ENCODE data around the gene GDI1.

The GDI1 gene

DNA sequence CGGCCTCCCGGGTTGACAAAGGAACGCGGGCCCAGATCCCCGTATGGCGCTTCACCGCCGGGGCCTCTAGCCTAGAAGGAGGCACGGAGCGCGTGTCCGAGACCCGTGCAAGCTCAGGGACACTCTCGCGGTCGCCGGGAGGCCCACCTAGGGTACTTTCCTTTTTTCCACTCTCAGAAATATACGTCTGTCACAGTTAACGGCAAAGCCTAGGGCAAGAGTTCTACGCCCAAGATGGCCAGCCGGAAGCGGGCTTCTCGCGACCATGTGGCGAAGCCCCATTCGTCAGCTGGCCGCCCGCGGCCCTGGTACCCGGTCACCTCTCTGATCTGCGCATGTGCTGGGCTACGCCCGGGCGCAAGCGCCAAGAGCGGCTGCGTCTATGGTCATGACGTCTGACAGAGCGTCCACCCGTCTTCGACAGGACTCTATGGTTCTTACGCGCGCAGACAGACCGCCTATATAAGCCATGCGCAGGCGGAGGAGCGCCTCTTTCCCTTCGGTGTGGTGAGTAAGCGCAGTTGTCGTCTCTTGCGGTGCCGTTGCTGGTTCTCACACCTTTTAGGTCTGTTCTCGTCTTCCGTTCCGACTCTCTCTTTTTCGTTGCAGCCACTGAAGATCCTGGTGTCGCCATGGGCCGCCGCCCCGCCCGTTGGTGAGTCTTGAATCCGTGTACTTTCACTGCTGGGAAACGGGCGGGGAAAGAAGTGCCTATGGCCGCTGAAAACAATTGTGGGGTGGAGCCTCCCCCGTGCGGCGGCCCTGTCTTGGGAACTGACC lies 38.9 kb upstream of the GDI1 start, which contains the start of gene RPL10 (continued):
- TF ChIP-seq ZBTB7A (tag by site-specific recombination; IDR thresholded peaks at IDR 0.05; ENCODE audit: low read depth) (no peak), ZBTB20 (tag by site-specific recombination; IDR thresholded peaks at IDR 0.05) (peak; percentile 90; the same call in 1 of the 2 replicates), ZNF341 (tag by site-specific recombination; IDR thresholded peaks at IDR 0.05; ENCODE audit: low read depth) (no peak), ZNF202 (tag by site-specific recombination; IDR thresholded peaks at IDR 0.05; ENCODE audit: borderline replicate concordance) (no peak), ZNF776 (tag by site-specific recombination; IDR thresholded peaks at IDR 0.05; ENCODE audit: borderline replicate concordance) (no peak), SP2 (tag by site-specific recombination; IDR thresholded peaks at IDR 0.05) (peak; percentile 74), IKZF3 (tag by site-specific recombination; IDR thresholded peaks at IDR 0.05) (no peak), ZNF843 (tag by site-specific recombination; IDR thresholded peaks at IDR 0.05) (0 out of 2 replicates have a peak, but pooled peaks have one; percentile 11), WT1 (tag by site-specific recombination; IDR thresholded peaks at IDR 0.05) (0 out of 2 replicates have a peak, but pooled peaks have one; percentile 6), ZNF658 (tag by site-specific recombination; IDR thresholded peaks at IDR 0.05) (no peak), ATF2 (tag by site-specific recombination; IDR thresholded peaks at IDR 0.05; ENCODE audit: low read depth) (no peak), ZNF530 (tag by site-specific recombination; IDR thresholded peaks at IDR 0.05; ENCODE audit: low read depth) (no peak), HIC1 (tag by site-specific recombination; IDR thresholded peaks at IDR 0.05) (0 out of 2 replicates have a peak, but pooled peaks have one; percentile 38), ZEB2 (tag by site-specific recombination; IDR thresholded peaks at IDR 0.05) (peak; percentile 12; the same call in 1 of the 2 replicates), ZXDB (tag by site-specific recombination; IDR thresholded peaks at IDR 0.05) (peak; percentile 97), ZNF221 (tag by site-specific recombination; IDR thresholded peaks at IDR 0.05; ENCODE audit: borderline replicate concordance) (no peak), ZBTB1 (tag by site-specific recombination; IDR thresholded peaks at IDR 0.05) (no peak), KLF9 (tag by site-specific recombination; IDR thresholded peaks at IDR 0.05; ENCODE audit: low read depth) (peak; percentile 29; the same call in 1 of the 2 replicates), KLF7 (tag by site-specific recombination; IDR thresholded peaks at IDR 0.05; ENCODE audit: borderline replicate concordance) (peak; percentile 6; the same call in 1 of the 2 replicates), ZNF114 (tag by site-specific recombination; IDR thresholded peaks at IDR 0.05) (no peak), EGR2 (tag by site-specific recombination; IDR thresholded peaks at IDR 0.05; ENCODE audit: low read depth) (0 out of 2 replicates have a peak, but pooled peaks have one; percentile 25), ZNF416 (tag by site-specific recombination; IDR thresholded peaks at IDR 0.05) (no peak)
- TF ChIP-seq, protein P1, sequence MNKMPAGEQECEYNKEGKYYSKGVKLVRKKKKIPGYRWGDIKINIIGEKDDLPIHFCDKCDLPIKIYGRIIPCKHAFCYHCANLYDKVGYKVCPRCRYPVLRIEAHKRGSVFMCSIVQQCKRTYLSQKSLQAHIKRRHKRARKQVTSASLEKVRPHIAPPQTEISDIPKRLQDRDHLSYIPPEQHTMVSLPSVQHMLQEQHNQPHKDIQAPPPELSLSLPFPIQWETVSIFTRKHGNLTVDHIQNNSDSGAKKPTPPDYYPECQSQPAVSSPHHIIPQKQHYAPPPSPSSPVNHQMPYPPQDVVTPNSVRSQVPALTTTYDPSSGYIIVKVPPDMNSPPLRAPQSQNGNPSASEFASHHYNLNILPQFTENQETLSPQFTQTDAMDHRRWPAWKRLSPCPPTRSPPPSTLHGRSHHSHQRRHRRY (tag by site-specific recombination; IDR thresholded peaks at IDR 0.05) = 0 out of 2 replicates have a peak, but pooled peaks have one; percentile 58
- TF ChIP-seq, protein P2, sequence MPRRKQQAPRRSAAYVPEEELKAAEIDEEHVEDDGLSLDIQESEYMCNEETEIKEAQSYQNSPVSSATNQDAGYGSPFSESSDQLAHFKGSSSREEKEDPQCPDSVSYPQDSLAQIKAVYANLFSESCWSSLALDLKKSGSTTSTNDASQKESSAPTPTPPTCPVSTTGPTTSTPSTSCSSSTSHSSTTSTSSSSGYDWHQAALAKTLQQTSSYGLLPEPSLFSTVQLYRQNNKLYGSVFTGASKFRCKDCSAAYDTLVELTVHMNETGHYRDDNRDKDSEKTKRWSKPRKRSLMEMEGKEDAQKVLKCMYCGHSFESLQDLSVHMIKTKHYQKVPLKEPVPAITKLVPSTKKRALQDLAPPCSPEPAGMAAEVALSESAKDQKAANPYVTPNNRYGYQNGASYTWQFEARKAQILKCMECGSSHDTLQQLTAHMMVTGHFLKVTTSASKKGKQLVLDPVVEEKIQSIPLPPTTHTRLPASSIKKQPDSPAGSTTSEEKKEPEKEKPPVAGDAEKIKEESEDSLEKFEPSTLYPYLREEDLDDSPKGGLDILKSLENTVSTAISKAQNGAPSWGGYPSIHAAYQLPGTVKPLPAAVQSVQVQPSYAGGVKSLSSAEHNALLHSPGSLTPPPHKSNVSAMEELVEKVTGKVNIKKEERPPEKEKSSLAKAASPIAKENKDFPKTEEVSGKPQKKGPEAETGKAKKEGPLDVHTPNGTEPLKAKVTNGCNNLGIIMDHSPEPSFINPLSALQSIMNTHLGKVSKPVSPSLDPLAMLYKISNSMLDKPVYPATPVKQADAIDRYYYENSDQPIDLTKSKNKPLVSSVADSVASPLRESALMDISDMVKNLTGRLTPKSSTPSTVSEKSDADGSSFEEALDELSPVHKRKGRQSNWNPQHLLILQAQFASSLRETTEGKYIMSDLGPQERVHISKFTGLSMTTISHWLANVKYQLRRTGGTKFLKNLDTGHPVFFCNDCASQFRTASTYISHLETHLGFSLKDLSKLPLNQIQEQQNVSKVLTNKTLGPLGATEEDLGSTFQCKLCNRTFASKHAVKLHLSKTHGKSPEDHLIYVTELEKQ (tag by site-specific recombination; IDR thresholded peaks at IDR 0.05; ENCODE audit: borderline replicate concordance) = no peak
- TF ChIP-seq, protein P3, sequence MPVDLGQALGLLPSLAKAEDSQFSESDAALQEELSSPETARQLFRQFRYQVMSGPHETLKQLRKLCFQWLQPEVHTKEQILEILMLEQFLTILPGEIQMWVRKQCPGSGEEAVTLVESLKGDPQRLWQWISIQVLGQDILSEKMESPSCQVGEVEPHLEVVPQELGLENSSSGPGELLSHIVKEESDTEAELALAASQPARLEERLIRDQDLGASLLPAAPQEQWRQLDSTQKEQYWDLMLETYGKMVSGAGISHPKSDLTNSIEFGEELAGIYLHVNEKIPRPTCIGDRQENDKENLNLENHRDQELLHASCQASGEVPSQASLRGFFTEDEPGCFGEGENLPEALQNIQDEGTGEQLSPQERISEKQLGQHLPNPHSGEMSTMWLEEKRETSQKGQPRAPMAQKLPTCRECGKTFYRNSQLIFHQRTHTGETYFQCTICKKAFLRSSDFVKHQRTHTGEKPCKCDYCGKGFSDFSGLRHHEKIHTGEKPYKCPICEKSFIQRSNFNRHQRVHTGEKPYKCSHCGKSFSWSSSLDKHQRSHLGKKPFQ (tag by site-specific recombination; IDR thresholded peaks at IDR 0.05) = no peak
- TF ChIP-seq, protein P4, sequence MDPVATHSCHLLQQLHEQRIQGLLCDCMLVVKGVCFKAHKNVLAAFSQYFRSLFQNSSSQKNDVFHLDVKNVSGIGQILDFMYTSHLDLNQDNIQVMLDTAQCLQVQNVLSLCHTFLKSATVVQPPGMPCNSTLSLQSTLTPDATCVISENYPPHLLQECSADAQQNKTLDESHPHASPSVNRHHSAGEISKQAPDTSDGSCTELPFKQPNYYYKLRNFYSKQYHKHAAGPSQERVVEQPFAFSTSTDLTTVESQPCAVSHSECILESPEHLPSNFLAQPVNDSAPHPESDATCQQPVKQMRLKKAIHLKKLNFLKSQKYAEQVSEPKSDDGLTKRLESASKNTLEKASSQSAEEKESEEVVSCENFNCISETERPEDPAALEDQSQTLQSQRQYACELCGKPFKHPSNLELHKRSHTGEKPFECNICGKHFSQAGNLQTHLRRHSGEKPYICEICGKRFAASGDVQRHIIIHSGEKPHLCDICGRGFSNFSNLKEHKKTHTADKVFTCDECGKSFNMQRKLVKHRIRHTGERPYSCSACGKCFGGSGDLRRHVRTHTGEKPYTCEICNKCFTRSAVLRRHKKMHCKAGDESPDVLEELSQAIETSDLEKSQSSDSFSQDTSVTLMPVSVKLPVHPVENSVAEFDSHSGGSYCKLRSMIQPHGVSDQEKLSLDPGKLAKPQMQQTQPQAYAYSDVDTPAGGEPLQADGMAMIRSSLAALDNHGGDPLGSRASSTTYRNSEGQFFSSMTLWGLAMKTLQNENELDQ (tag by site-specific recombination; IDR thresholded peaks at IDR 0.05; ENCODE audit: low read depth) = no peak

Data from HEK293 (cell line).